ENCODE results near the gene IRX4. TPM values are rescaled to one million over a fixed set of nuclear protein-coding genes. Genes with fewer than 3 reads are reported as not detected.

The IRX4 gene
- total and polyA plus RNA-seq, 4 donors: not detected

GRCh38 chr5:1887588-1888360 lies 5.0 kb upstream of the IRX4 start:
- 11% methylated on average over 31 of the region's 31 CpGs for WGBS
- Histone ChIP-seq H3K4me1 (ENCODE audit: control insufficient read depth in 4 of 4, insufficient read depth in 4 of 4, low read length in 3 of 4) (peaks cover 6 to 14% (median 10%) of the 10 kb centered on the region in 4 donors), H3K9me3 (ENCODE audit: control insufficient read depth in 4 of 4, low read length in 3 of 4) (no peaks in the 10 kb centered on the region), H3K9ac (ENCODE audit: low read depth in 1 of 2, low read length in 2 of 2) (no peak overlapping the region), H3K4me3 (ENCODE audit: low read depth in 1 of 3, low read length in 3 of 3) (no peak overlapping the region), H3K27me3 (ENCODE audit: control insufficient read depth in 4 of 4, insufficient read depth in 4 of 4, low read length in 3 of 4) (peaks cover 3 to 44% (median 6%) of the 10 kb centered on the region in 4 donors), H3K27ac (ENCODE audit: low read depth in 1 of 2, low read length in 2 of 2) (no peak overlapping the region), H3K36me3 (ENCODE audit: control insufficient read depth in 4 of 4, insufficient read depth in 3 of 4, low read depth in 1 of 4, low read length in 3 of 4) (no peaks in the 10 kb centered on the region)
- DNase-seq (ENCODE audit: low spot score): no peak
- TF ChIP-seq GABPA (IDR thresholded peaks at IDR 0.05 in 1 of 2, conservative IDR thresholded peaks at IDR 0.05 in 1 of 2): no peak
- TF ChIP-seq SP1 (IDR thresholded peaks at IDR 0.05): no peak
- TF ChIP-seq TAF1 (conservative IDR thresholded peaks at IDR 0.05): no peak
- TF ChIP-seq EGR1 (IDR thresholded peaks at IDR 0.05; ENCODE audit: low read depth in 2 of 2): no peak

- no peak for TF ChIP-seq JUND (IDR thresholded peaks at IDR 0.05)
- Histone ChIP-seq H3K27me3 (ENCODE audit: control insufficient read depth in 4 of 4, insufficient read depth in 4 of 4, low read length in 3 of 4) (peaks cover 3 to 52% (median 4%) of the 10 kb centered on the region in 4 donors), H3K9me3 (ENCODE audit: control insufficient read depth in 4 of 4, low read length in 3 of 4) (no peaks in the 10 kb centered on the region), H3K4me1 (ENCODE audit: control insufficient read depth in 4 of 4, insufficient read depth in 4 of 4, low read length in 3 of 4) (peaks cover 9 to 20% (median 11%) of the 10 kb centered on the region in 4 donors), H3K27ac (ENCODE audit: low read depth in 1 of 2, low read length in 2 of 2) (no peak overlapping the region), H3K9ac (ENCODE audit: low read depth in 1 of 2, low read length in 2 of 2) (no peak overlapping the region), H3K4me3 (ENCODE audit: low read depth in 1 of 3, low read length in 3 of 3) (no peak overlapping the region), H3K36me3 (ENCODE audit: control insufficient read depth in 4 of 4, insufficient read depth in 3 of 4, low read depth in 1 of 4, low read length in 3 of 4) (no peaks in the 10 kb centered on the region)
- WGBS: 2% methylated on average over 102 of the region's 102 CpGs
- DNase-seq (ENCODE audit: low spot score): no peak
Observed at GRCh38 chr5:1886846-1887587, 4.3 kb upstream of the IRX4 start.

- no peak overlapping the region for H3K9ac ChIP-seq (ENCODE audit: low read depth in 1 of 2, low read length in 2 of 2)
- 3% methylated on average over 75 of the region's 75 CpGs for WGBS
- no peaks in the 10 kb centered on the region for H3K9me3 ChIP-seq (ENCODE audit: control insufficient read depth in 4 of 4, low read length in 3 of 4)
- H3K4me1 ChIP-seq (ENCODE audit: control insufficient read depth in 4 of 4, insufficient read depth in 4 of 4, low read length in 3 of 4): peaks cover 9 to 20% (median 11%) of the 10 kb centered on the region in 4 donors
- no peak overlapping the region for H3K27ac ChIP-seq (ENCODE audit: low read depth in 1 of 2, low read length in 2 of 2)
- H3K4me3 ChIP-seq (ENCODE audit: low read depth in 1 of 3, low read length in 3 of 3): no peak overlapping the region
- no peaks in the 10 kb centered on the region for H3K36me3 ChIP-seq (ENCODE audit: control insufficient read depth in 4 of 4, insufficient read depth in 3 of 4, low read depth in 1 of 4, low read length in 3 of 4)
- DNase-seq (ENCODE audit: low spot score): no peak
- peaks cover 3 to 59% (median 5%) of the 10 kb centered on the region in 4 donors for H3K27me3 ChIP-seq (ENCODE audit: control insufficient read depth in 4 of 4, insufficient read depth in 4 of 4, low read length in 3 of 4)
- TF ChIP-seq NR2F2 (IDR thresholded peaks at IDR 0.05): no peak
- TF ChIP-seq RXRA (IDR thresholded peaks at IDR 0.05): no peak
- TF ChIP-seq ZBTB33 (IDR thresholded peaks at IDR 0.05): no peak
- no peak for TF ChIP-seq RAD21 (IDR thresholded peaks at IDR 0.05)
- no peak for TF ChIP-seq CTCF (IDR thresholded peaks at IDR 0.05; ENCODE audit: low read depth, low read length, missing input control)
- no peak for TF ChIP-seq GABPA (IDR thresholded peaks at IDR 0.05 in 1 of 2, conservative IDR thresholded peaks at IDR 0.05 in 1 of 2)
- TF ChIP-seq TAF1 (conservative IDR thresholded peaks at IDR 0.05): no peak
- TF ChIP-seq HNF4G (IDR thresholded peaks at IDR 0.05): no peak
- no peak for TF ChIP-seq HNF4A (conservative IDR thresholded peaks at IDR 0.05)
- TF ChIP-seq FOXA1 (IDR thresholded peaks at IDR 0.05): no peak
- TF ChIP-seq SP1 (IDR thresholded peaks at IDR 0.05): no peak
- TF ChIP-seq EGR1 (IDR thresholded peaks at IDR 0.05; ENCODE audit: low read depth in 2 of 2): no peak
- no peak for TF ChIP-seq JUND (IDR thresholded peaks at IDR 0.05)
- TF ChIP-seq MAX (IDR thresholded peaks at IDR 0.05): no peak
- TF ChIP-seq FOXA2 (IDR thresholded peaks at IDR 0.05): no peak
- no peak for TF ChIP-seq YY1 (IDR thresholded peaks at IDR 0.05)
Observed at GRCh38 chr5:1885868-1886845, 3.4 kb upstream of the IRX4 start.
